Bone marrow (tissue), 2 donors: ENCODE data around the gene FLT3LG.
"Not testable (repeated sequence)": the region's sequence is repeated elsewhere in the genome, so short reads cannot be mapped to it uniquely, and the experiment has no call there.

Experiments
- DNase-seq, 2 donors: peaks; one replicate each; lab custom pipeline; 2025; lab: John Stamatoyannopoulos, UW

Gene FLT3LG

GRCh38 chr19:49461656-49462055, 12.4 kb upstream of the FLT3LG start:
- DNase-seq, result no peak

- no peak for DNase-seq
These were observed 11.5 kb upstream of the FLT3LG start for GRCh38 chr19:49462492-49462891.

- DNase-seq, result no peak
These were observed 9.9 kb upstream of the FLT3LG start for GRCh38 chr19:49463960-49464740.

DNA sequence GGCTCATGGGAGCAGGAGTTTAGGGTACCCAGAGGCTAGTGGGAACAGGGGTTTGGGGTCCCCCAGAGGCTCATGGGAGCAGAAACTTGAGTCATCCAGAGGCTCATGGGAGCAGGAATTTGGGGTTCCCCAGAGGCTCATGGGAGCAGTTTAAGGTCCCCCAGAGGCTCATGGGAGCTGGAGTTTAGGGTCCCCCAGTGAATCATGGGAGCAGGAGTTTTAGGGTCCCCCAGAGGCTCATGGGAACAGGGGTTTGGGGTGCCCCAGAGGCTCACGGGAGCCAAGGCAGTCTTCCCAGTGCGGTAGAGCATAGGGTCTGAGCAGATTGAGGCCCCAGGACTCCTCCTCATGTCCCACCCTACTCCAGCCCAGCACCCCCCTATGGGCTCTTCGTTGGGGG, 8.6 kb upstream of the FLT3LG start:
- DNase-seq, result no peak

DNA sequence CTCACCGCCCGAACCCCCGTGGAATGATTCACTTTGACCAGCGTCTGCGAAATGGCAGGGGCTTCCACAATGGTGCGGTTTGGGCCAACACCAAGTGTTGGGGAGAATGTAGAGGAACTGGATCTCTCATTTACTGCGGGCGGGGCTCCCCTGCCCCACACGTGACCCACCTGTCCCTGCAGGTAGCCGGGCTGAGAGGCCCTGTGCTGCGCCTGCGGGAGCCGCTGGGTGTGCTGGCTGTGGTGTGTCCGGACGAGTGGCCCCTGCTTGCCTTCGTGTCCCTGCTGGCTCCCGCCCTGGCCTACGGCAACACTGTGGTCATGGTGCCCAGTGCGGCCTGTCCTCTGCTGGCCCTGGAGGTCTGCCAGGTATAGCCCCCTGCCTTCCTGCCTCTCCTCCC, 5.8 kb upstream of the FLT3LG start:
- no peak for DNase-seq

- DNase-seq, result no peak
These were observed 5.1 kb upstream of the FLT3LG start for GRCh38 chr19:49468746-49469447.

DNA sequence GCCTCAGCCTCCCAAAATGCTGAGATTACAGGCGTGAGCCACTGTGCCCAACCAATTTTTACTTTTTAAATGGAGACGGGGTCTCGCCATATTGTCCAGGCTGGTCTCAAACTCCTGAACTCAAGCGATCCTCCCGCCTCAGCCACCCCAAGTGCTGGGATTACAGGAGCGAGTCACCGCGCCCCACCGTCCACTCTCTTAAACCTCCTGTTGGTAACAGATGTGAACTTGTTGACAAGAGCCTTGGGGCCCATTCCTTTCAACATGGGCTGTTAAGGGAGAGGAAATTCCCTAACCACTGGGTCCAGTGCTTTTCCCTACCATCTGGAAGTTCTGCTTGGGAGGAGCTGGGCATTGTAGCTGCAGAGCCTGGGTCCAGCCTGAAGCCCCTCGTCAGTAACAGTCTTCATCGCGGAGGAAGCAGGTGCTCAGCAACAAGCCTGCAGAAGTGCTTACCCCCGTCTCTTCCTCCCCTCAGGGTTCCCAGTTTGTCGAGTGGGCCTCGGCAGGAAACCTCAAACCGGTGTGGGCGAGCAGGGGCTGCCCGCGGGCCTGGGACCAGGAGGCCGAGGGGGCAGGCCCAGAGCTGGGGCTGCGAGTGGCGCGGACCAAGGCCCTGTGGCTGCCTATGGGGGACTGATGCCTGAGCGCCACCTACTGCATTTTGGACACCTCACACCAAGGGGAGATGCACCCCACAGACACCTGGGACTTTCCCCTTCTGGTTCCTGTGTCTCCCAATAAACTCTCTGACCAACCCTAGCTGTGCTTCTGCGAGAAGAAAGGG, 4.0 kb upstream of the FLT3LG start:
- DNase-seq, result peak; percentile 9 to 76

- DNase-seq, result no peak
These were observed 3.4 kb upstream of the FLT3LG start for GRCh38 chr19:49470615-49470978.

GRCh38 chr19:49472936-49473335, 1.1 kb upstream of the FLT3LG start:
- no peak for DNase-seq

- not testable (repeated sequence) for DNase-seq
These were observed 531 bp upstream of the FLT3LG start for GRCh38 chr19:49473501-49473867.

DNA sequence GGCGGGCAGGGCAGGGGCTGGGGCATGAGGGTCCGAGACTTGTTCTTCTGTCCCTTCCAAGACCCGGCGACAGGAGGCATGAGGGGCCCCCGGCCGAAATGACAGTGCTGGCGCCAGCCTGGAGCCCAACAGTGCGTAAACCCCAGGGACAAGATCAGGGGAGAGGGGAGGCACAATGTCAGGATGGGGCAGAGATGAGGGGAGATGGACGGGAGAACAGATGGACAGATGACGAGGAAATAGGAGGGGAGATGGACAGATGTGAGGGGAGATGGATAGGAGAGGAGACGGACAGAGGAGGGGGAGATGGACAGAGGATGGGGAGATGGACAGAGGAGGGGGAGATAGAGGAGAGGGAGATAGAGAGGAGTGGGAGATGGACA, 518 bp downstream of the FLT3LG start:
- no peak for DNase-seq

- no peak for DNase-seq
These were observed 1.3 kb downstream of the FLT3LG start for GRCh38 chr19:49475191-49475917.

- DNase-seq, result no peak
These were observed 2.2 kb downstream of the FLT3LG start for GRCh38 chr19:49475995-49476880.

- no peak for DNase-seq
These were observed 6.1 kb downstream of the FLT3LG start for GRCh38 chr19:49479975-49480628.

DNA sequence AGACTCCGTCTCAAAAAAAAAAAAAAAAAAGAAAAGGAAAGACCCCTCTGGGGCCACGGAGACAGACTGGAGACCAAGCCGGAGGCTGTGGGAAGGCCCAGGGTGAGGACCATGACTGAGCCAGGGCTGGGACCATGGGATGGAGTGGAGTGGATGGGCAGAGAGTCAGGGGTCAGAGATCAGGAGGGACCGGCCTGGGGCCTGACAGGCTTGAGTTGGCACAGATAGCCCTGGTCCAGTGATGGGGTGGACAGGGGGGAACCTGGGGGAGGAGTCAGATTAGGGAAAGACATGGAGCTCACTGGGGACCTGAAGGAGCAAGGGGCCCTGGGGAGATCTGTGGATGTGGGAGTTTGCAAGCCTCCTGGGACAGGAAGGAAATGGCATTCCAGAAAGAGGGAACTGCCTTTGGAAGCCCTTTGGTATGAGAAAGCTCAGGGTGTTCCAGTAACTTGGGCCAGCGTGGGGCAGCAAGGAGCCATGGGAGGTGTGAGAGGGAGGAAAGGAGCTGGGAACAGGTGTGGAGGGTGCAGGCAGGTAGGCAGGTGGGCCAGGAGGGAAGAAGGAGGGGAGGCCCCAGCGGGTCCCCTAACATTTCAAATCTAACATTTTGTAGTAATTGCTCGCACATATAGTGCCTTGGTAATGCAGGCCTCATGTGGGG, 7.1 kb downstream of the FLT3LG start:
- no peak for DNase-seq

DNA sequence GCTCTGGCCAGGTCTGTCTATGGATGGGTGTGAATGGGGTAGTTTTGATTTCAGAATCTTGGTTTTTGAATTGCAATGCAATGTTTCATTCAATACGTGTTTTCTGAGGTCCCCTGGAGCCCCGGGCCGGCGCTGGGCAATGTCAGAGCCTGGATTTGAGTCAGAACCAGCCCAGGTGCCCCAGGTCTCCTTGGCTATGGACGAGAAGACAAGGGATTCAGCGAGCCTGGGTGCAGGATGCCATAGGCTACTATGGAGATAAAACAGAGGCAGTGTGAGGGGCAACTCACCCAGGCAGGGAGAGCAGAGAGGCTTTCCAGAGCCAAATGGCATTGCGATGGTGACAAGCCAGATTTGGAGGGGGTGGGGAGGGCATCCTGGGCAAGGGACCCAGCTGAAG, 12.2 kb downstream of the FLT3LG start:
- DNase-seq, result no peak

DNA sequence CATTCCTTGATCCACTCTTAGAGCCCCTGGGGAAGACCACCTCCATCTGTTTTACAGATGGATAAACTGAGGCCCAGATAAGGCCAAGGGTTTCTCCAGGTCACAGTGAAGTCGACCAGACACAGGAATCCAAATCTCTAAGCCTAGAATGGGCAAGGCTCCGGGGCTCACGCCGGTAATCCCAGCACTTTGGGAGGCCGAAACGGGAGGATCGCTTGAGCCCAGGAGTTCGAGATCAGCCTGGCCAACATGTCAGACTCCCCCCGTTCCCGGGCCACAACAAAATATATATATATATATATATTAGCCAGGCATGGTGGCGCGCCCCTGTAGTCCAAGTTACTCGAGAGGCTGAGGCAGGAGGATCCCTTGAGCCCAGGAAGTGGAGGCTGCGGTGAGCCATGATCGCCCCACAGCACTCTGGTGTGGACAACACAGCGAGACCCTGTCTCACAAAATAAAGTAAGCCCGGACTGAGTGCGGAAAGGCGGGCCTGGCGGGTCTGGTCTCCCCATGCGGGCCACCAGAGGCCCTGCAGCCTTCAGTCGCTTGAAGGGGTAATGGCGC, 12.8 kb downstream of the FLT3LG start:
- no peak for DNase-seq

DNA sequence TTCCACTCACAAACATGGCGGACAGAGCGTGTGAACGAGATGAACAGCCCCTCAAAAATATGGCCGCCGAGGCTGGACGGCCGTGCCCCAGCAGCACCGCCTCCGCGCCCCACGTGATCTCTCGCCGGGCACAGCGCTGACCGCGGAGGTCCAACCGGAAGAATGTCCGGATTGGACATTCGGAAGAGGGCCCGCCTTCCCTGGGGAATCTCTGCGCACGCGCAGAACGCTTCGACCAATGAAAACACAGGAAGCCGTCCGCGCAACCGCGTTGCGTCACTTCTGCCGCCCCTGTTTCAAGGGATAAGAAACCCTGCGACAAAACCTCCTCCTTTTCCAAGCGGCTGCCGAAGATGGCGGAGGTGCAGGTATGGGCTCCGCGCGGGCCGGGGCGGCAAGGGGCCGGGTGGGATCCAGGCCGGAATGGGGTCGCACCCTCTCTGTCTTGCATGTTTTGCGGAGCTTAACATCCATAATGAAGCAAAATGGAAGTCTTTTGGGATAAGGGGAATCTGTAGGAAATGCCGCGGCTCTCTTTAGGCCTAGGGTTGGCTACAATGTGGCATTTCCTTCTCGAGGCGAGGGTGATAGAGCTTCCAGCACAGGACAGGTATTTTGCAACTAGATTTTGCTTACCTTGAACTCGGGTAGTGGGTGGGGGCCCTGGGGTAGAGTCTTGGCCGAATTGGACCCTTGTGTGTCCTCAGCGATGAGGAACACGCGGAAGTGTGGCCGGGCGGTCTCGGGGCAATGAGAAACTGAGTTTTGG, 13.4 kb downstream of the FLT3LG start, which contains the start of gene RPL13A:
Gene RPL13A (plus strand): TSS at position 332 of the 769 bp plus-strand sequence. CDS start 22 bp downstream, at position 354.
- DNase-seq, result peak; percentile 97 to 98
